PC-9 (cell line): Measurements from ENCODE around the gene CAPS2.

Experiments
- CTCF ChIP-seq: fragments of 200-600 bp; sonication (generic); conservative IDR thresholded peaks from 2 replicates; pipeline ENCODE4 v1.6.1; 2017; ENCODE audit warnings: mixed run types, antibody characterized with exemption, mild to moderate bottlenecking, moderate library complexity
- EZH2 ChIP-seq: fragments of 200-600 bp; sonication (generic); IDR thresholded peaks from 2 replicates; pipeline ENCODE4 v1.8.0; 2017; ENCODE audit warnings: antibody characterized with exemption, low read depth

GRCh38 chr12:75294336-75294735, 35.8 kb downstream of the CAPS2 start:
- no peak for TF ChIP-seq CTCF
- no peak for TF ChIP-seq EZH2
